Lower leg skin (tissue), 3 donors: Measurements from ENCODE around the gene AIDA.

Experiments used
- POLR2A ChIP-seq, 2 donors: fragments of 450-650 bp; IDR thresholded peaks; one replicate each; pipeline ENCODE4 v1.6.1; 2016 to 2017; ENCODE audit warnings: antibody characterized with exemption in 2 of 2, mild to moderate bottlenecking in 1 of 2, moderate library complexity in 1 of 2
- TF ChIP-seq, protein P1 (sequence below), 3 donors: fragments of 450-650 bp; IDR thresholded peaks; one replicate each; pipeline ENCODE4 v1.5.1; 2016; ENCODE audit warnings: antibody characterized with exemption in 3 of 3, mild to moderate bottlenecking in 3 of 3, moderate library complexity in 2 of 3

DNA sequence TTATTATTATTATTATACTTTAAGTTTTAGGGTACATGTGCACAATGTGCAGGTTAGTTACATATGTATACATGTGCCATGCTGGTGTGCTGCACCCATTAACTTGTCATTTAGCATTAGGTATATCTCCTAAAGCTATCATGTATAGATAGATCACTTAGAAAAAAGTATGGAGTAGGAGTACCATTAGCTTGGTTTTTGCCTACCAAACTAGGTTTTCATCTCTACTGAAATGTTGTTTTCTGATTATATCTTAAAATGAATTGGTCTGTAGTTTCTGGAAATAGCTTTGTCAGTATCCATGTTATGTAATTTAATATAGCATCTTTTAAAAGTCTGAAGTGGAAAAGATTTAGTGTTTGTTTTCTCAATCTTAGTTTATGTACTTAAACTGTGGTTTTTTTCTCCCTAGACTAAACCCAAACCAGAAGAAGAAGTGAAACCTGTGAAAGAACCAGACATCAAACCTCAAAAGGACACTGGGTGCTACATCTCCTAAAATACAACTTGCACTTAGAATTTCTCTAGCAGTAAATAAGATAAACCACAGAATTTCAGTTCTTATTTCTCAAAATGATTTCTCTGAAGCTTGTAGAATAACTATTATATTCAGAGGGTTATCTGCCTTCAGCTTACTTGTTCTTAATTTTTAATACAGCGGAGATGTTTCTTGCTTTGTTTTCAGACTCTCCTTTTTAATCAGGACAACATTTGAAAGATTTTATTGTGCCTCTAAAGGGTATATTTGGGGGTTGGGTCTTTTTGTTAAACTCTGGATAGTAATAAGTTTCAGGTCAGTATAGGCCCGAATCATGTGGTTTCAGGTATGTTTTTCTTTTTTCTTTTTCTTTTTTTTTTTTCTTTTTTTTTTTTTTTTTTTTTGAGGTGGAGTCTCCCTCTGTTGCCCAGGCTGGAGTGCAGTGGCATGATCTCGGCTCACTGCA lies 20.2 kb upstream of the AIDA start:
- TF ChIP-seq POLR2A (IDR thresholded peaks at IDR 0.05), result no peak
- TF ChIP-seq, protein P1, sequence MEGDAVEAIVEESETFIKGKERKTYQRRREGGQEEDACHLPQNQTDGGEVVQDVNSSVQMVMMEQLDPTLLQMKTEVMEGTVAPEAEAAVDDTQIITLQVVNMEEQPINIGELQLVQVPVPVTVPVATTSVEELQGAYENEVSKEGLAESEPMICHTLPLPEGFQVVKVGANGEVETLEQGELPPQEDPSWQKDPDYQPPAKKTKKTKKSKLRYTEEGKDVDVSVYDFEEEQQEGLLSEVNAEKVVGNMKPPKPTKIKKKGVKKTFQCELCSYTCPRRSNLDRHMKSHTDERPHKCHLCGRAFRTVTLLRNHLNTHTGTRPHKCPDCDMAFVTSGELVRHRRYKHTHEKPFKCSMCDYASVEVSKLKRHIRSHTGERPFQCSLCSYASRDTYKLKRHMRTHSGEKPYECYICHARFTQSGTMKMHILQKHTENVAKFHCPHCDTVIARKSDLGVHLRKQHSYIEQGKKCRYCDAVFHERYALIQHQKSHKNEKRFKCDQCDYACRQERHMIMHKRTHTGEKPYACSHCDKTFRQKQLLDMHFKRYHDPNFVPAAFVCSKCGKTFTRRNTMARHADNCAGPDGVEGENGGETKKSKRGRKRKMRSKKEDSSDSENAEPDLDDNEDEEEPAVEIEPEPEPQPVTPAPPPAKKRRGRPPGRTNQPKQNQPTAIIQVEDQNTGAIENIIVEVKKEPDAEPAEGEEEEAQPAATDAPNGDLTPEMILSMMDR (IDR thresholded peaks at IDR 0.05), result no peak
